Activated CD8-positive, alpha-beta memory T cell treated with anti-CD3 and anti-CD28 coated beads, Interleukin-2, amount 50 U/mL, for 1 hour (primary cell): ENCODE data around the gene CUL2.
"Not testable (repeated sequence)": the region's sequence is repeated elsewhere in the genome, so short reads cannot be mapped to it uniquely, and the experiment has no call there.

Experiments used
- DNase-seq: peaks from one replicate; pipeline ENCODE4 v3.0.0-alpha.2; 2020; ENCODE audit errors: extremely low read depth

CUL2 gene

GRCh38 chr10:35079763-35080162 is 10.4 kb downstream of the CUL2 start:
- DNase-seq = no peak

- DNase-seq = no peak
These were observed 10.9 kb downstream of the CUL2 start for GRCh38 chr10:35079265-35079664.

GRCh38 chr10:35075228-35075627 is 14.9 kb downstream of the CUL2 start:
- DNase-seq = no peak

GRCh38 chr10:35074266-35074665 is 15.9 kb downstream of the CUL2 start:
- DNase-seq = no peak

GRCh38 chr10:35070521-35070920 is 19.6 kb downstream of the CUL2 start:
- no peak for DNase-seq

- DNase-seq = no peak
These were observed 26.2 kb downstream of the CUL2 start for GRCh38 chr10:35063837-35064454.

- no peak for DNase-seq
These were observed 30.7 kb downstream of the CUL2 start for GRCh38 chr10:35059481-35059880.

- DNase-seq = no peak
These were observed 31.5 kb downstream of the CUL2 start for GRCh38 chr10:35058686-35059085.

GRCh38 chr10:35058134-35058533 is 32.0 kb downstream of the CUL2 start:
- no peak for DNase-seq

GRCh38 chr10:35056686-35057085 is 33.5 kb downstream of the CUL2 start:
- DNase-seq = no peak

- no peak for DNase-seq
These were observed 34.0 kb downstream of the CUL2 start for GRCh38 chr10:35056133-35056532.

GRCh38 chr10:35050568-35050967 is 39.6 kb downstream of the CUL2 start:
- DNase-seq = no peak

- no peak for DNase-seq
These were observed 44.1 kb downstream of the CUL2 start for GRCh38 chr10:35046074-35046473.

- not testable (repeated sequence) for DNase-seq
These were observed 44.9 kb downstream of the CUL2 start for GRCh38 chr10:35045275-35045674.

- DNase-seq = no peak
These were observed 46.3 kb downstream of the CUL2 start for GRCh38 chr10:35043796-35044344.

- DNase-seq = no peak
These were observed 47.4 kb downstream of the CUL2 start for GRCh38 chr10:35042783-35043182.

GRCh38 chr10:35041502-35041879 is 48.6 kb downstream of the CUL2 start:
- no peak for DNase-seq

- no peak for DNase-seq
These were observed 49.2 kb downstream of the CUL2 start for GRCh38 chr10:35040760-35041501.

GRCh38 chr10:35037104-35037503 is 53.0 kb downstream of the CUL2 start:
- no peak for DNase-seq

- no peak for DNase-seq
These were observed 54.5 kb downstream of the CUL2 start for GRCh38 chr10:35035606-35036005.

GRCh38 chr10:35027567-35027966 is 62.6 kb downstream of the CUL2 start:
- DNase-seq = no peak

- DNase-seq = no peak
These were observed 64.2 kb downstream of the CUL2 start for GRCh38 chr10:35025916-35026315.

- DNase-seq = no peak
These were observed 69.7 kb downstream of the CUL2 start for GRCh38 chr10:35020481-35020880.
